HG03095 (cell line): ENCODE results near the gene RYR2.
"Not testable (repeated sequence)": the region's sequence is repeated elsewhere in the genome, so short reads cannot be mapped to it uniquely, and the experiment has no call there.

Source experiments
- ATAC-seq: cut with Tn5 transposase; IDR thresholded peaks from one replicate; pipeline ENCODE4 v1.9.1; 2021; ENCODE audit warnings: moderate library complexity; ENCODE audit not compliant: unreplicated experiment

RYR2 gene

GRCh38 chr1:237139732-237140131 lies 97.7 kb downstream of the RYR2 start:
- no peak for ATAC-seq

GRCh38 chr1:237140986-237141385 lies 99.0 kb downstream of the RYR2 start:
- ATAC-seq, result no peak

- no peak for ATAC-seq
Measured at GRCh38 chr1:237141502-237141901, 99.5 kb downstream of the RYR2 start.

GRCh38 chr1:237145379-237146135 lies 103.6 kb downstream of the RYR2 start:
- no peak for ATAC-seq

- no peak for ATAC-seq
Measured at GRCh38 chr1:237146241-237146640, 104.3 kb downstream of the RYR2 start.

- ATAC-seq, result no peak
Measured at GRCh38 chr1:237149857-237150256, 107.9 kb downstream of the RYR2 start.

- not testable (repeated sequence) for ATAC-seq
Measured at GRCh38 chr1:237151979-237152378, 110.0 kb downstream of the RYR2 start.

- ATAC-seq, result no peak
Measured at GRCh38 chr1:237152506-237153335, 110.7 kb downstream of the RYR2 start.

GRCh38 chr1:237154157-237154556 lies 112.2 kb downstream of the RYR2 start:
- no peak for ATAC-seq

- no peak for ATAC-seq
Measured at GRCh38 chr1:237164406-237165352, 122.7 kb downstream of the RYR2 start.

GRCh38 chr1:237166086-237166485 lies 124.1 kb downstream of the RYR2 start:
- no peak for ATAC-seq

GRCh38 chr1:237166593-237167101 lies 124.7 kb downstream of the RYR2 start:
- no peak for ATAC-seq

GRCh38 chr1:237170149-237170548 lies 128.2 kb downstream of the RYR2 start:
- no peak for ATAC-seq

- no peak for ATAC-seq
Measured at GRCh38 chr1:237171454-237172117, 129.6 kb downstream of the RYR2 start.

GRCh38 chr1:237172118-237172485 lies 130.1 kb downstream of the RYR2 start:
- no peak for ATAC-seq

- no peak for ATAC-seq
Measured at GRCh38 chr1:237179503-237179902, 137.5 kb downstream of the RYR2 start.

- ATAC-seq, result no peak
Measured at GRCh38 chr1:237180256-237180655, 138.3 kb downstream of the RYR2 start.

GRCh38 chr1:237181743-237182317 lies 139.8 kb downstream of the RYR2 start:
- ATAC-seq, result no peak

GRCh38 chr1:237183963-237184540 lies 142.1 kb downstream of the RYR2 start:
- ATAC-seq, result no peak

- ATAC-seq, result no peak
Measured at GRCh38 chr1:237186675-237187074, 144.7 kb downstream of the RYR2 start.
